GM18498 (cell line): ENCODE results near the gene FNDC3B.

Experiments
- ATAC-seq: cut with Tn5 transposase; IDR thresholded peaks from one replicate; pipeline ENCODE4 v1.9.1; 2021; ENCODE audit warnings: mild to moderate bottlenecking, moderate library complexity; ENCODE audit not compliant: unreplicated experiment

FNDC3B gene

DNA sequence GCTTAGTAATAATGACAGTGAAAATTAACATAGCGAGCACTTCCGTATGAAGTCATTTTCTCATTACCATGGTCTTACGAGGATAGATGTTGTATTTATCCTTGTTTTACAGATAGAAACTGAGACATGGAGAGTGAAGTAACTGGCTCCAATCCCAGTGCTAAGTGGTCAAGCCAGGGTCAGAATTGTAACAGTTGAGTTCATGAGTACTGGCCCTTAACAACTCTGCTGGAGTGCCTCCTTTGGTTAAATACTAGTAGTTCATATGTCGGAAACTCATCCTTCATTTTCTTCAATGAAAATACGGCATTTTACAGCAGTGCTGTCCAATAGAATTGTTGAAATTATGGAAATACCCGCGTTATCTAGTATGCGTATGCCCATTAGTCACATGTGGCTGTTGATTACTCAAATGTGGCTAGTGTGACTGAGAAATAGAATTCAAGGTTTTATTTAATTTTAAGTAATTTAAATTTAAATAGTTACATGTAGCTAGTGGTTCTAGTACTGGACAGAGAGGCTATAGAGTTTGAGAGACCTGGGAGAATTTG is 32.5 kb downstream of the FNDC3B start:
- no peak for ATAC-seq

DNA sequence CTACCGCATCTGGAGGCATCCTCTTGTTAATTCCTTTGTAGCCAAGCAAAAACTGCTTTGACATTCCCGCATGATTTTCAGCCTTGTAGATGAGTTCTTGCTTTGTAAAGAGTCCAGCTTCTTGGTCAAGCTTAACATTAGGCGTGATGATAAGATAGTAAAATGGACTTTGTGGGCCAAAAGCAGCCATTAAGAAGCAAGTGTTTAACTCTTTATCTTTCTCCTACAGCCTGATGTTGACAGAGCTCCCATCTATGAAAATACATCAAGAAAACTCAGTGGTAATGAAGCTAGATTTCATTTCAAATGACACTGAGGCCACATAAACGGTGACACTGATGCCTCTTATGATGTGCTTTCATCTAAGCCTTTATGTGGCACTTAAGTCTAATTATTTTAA is 33.2 kb downstream of the FNDC3B start:
- no peak for ATAC-seq

DNA sequence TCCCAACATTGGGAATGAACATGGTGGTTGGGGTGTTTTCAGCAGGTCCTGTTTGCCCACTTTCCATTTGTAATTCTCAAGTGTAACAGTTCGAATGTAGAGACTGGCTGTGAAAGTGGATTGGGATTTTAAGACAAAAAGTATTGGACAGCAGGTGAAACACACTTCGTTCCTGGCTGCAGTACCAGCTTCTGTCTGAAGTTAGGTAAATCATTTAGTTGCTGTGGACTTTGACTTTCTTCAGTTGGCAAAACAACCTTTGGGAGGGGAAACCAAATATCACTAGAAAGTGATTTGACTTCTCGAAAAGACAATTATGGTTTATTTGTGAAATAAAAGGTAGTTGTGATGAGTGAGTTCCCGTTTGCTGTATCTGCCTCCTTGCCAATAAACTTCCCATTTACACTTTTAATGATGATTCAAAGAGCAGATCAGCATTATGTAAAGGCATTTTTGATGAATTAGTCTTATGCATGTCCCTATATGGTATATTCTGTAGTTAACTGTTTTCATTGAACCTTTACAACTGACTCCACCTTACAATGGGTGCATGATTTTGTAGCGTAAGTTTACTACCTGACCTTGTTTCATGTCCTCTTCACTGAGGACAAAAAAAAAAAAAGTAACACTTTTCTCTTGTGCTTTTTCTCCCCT is 34.0 kb downstream of the FNDC3B start:
- no peak for ATAC-seq

DNA sequence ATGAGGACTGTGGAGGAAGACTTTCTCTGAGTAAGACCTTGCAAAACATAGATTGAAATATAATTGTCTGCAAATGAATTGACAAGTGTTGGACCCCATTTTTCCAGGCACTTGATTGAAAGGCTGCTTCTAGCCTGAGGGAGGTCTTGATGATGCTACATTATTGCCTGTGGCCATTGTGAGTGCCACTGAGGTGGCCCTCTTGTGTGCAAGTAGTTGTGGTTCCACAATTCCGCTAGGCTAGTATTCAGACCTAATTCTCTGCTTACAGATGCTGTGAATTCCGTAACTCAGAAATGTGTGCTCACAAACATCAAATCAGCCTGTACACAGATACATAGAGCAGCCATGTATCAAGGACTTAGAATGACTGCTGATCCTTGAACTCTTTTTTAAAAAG is 34.7 kb downstream of the FNDC3B start:
- no peak for ATAC-seq

DNA sequence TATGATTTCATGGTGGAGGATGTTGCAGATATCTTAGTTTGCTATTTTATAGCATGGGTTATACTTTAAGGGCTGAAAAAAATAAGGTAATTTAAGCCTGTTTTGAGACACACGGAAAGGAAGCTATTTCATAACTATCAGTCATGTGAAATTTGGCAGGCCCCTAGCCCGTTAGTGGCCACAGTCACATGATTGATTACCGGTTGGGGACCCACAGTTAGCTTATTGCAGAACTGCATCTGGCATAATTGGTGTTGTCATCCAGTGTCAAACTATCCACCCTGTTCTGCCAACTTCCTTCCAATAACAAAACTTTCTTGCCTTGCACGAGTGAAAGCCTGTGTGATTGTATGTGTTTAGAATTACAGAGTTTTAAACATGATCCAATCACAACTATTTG is 35.2 kb downstream of the FNDC3B start:
- no peak for ATAC-seq

DNA sequence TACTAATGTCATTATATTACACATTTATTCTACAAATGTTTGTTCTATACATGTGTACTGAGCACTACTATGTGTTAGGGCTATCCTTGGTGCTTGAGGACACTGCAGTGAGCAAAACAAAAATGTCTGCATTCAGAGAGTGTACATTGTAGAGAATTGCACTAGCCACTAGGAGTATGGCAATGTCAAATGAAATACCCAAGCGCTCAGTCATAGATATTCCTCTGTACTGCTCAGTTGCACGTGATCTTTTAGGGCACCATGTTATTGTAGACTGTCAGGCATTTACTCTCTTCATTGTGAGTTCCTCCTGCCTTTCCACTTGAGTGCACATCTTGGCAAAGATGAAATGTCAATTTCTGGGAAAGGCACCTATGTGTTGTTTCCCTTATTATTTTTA is 36.8 kb downstream of the FNDC3B start:
- no peak for ATAC-seq

DNA sequence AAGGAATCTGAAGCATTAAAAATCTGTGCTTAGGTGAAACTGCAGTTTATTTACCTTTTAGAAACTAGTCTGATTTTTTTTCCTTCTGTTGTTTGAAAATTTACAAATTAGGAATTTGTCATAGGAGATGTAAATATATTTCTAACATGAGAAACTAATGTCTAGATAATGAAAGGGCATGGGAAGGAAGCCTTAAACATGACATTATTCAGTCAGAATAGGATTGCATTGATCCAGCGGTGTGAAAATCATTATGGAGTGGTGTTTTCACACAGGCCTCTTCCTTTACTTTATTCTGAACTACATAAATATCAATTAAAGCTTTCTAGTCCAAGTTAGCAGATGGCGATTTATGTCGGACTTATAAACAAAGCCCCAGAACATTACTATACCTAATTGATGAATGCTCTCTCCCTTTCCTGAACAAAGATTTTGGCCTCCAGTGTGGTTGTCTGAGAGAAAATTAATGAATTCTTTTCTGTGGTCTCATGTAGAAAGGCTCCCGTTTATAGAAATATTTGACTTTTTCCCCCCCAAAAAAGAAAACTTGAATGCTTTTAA is 37.9 kb downstream of the FNDC3B start:
- ATAC-seq: no peak

DNA sequence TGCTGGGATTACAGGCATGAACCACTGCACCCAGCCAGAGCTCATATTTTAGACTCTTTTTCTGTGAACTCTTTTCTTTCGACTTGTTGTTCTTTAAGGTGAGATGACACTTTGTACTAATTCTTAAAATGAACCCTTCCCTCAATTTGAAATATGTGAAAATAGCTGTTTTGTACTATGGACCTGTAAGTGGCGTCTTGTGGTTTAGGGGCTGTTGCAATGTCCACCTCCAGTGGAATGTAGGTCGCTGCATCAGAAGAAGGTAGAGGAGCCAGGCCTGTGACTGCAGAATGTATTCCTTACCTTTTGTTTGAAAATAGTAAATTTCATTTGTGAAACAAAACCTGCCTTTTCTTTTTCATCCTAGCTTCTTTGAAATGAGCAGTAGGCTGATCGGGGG is 38.9 kb downstream of the FNDC3B start:
- ATAC-seq: no peak

DNA sequence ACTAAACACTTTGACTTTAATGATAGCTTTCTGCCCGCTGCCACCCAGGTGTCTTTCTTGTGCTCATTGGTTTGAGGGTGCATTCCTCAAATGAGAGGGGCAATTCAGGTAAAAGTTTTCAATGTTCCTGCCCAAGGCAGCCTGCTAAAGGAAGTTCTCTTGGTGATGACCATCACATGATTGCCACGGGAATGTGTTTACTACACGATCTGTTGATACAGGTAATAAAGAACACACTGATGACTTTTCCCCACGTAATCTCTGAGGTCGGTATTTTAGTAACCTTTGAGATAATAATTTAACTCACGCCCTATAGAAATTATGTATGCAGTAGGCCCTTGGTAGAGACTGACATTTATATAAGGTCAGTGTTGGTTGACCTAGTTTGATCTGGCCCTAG is 39.3 kb downstream of the FNDC3B start:
- no peak for ATAC-seq

DNA sequence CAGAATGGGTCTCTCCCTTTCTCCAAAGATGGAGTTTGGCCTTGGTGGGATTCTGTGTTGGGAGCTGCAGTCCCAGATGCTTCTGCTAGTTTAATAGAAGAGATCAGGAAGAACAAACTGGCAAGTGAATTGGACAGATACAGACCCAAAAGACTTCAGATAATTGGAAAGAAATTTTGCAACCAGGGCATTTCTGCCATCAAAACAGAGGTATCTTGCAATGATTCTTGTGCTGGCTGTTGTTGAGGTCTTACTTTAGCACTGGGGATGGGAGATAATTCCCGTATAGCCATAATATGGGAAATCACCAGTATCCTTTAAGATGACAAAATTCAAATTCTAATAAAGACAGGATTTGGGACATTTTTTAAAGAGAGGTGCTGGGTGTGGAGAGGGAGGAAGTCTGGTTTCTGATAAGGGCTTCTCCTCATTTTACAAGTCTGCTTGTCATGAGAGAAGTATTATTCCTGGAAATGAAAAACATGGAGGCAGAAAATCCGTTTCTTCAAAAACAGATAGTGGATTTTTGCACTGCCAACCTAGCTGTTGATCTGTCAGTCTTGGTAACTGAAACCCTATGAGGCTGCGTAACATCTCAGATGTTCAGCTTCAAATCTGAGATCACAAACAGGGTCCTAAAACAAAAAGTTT is 40.1 kb downstream of the FNDC3B start:
- ATAC-seq: no peak

DNA sequence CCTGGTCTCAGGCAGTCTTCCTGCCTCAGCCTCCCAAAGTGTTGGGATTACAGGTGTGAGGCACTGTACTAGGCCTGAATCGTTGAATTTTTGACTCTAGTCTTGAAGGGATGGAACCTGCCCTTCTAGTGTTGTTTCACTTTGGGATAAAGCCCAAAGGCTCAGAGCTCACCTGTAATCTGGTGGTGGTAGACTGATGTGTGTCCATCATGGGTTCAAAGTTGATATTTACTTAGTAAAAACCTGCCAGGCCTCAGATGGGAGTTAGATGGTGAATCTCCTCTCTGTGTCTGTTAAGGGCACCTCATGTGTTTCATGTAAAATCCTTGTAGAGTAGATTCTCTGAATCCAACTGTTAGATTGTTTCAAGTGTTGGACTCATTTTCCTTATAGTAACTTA is 41.1 kb downstream of the FNDC3B start:
- no peak for ATAC-seq

DNA sequence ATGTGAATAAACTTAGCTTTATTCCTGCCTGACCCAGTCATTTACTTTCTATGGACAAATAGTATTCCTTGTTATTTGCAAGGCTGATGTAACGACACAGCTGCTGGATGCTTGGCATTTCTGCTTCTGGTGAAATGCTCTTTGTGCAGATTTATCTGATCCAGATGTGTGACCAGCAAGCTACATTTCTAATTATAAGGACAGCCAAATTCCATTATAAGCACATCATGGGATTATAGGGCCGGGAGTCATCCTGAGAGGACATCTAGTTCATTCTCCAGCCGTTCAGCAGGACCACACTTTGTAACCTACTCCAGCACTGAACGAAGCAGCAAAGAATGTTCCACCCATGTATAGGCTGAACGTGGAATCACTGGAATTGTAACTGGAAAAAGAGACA is 42.9 kb downstream of the FNDC3B start:
- no peak for ATAC-seq

DNA sequence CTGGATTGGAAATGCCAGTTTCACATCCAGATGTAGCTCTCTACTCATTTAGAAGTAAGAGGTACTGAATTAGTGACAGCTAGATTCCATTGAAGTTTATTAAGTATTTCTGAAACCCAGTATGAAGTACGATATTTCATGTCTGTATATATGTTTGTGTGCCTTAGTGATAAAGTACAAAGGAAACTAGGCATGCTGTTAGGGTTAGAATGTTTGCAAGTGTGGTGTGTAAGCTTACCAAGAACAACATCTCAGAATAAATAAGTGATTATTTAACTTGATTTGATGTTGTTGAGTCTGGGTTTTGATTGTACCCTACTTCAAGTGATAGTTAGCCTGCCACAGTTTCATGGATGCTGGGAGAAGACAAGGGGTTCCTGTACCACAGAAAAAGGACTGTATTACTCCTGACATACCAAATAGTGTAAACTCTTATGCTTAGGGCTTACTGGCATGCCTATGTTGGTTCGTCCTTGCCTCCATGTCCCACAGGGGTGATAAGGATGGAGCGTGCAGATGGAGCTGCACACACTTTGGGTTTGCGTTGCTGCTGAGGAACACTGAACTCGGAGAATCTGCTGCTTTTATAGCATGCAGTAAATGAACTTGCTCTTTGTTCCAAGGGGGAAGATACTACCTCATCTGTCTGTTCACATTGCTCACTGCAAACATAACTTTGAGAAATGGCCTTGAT is 43.6 kb downstream of the FNDC3B start:
- ATAC-seq: no peak

DNA sequence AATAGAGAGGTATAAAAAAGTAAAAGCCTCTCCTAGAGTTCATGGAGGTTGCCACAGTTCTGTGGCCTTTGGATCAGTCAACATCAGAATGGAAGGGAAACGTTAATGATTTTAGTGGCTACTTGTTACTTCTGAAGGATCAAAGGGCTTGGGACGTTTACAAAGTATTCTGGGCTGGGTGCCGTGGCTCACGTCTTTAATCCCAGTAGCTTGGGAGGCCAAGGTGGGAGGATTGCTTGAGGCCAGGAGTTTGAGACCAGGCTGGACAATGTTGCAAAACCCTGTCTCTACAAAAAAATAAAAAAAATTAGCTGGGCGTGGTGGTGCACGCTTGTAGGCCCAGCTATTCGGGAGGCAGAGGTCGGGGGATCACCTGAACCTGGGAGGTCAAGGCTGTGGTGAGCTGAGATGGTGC is 44.6 kb downstream of the FNDC3B start:
- ATAC-seq: no peak

DNA sequence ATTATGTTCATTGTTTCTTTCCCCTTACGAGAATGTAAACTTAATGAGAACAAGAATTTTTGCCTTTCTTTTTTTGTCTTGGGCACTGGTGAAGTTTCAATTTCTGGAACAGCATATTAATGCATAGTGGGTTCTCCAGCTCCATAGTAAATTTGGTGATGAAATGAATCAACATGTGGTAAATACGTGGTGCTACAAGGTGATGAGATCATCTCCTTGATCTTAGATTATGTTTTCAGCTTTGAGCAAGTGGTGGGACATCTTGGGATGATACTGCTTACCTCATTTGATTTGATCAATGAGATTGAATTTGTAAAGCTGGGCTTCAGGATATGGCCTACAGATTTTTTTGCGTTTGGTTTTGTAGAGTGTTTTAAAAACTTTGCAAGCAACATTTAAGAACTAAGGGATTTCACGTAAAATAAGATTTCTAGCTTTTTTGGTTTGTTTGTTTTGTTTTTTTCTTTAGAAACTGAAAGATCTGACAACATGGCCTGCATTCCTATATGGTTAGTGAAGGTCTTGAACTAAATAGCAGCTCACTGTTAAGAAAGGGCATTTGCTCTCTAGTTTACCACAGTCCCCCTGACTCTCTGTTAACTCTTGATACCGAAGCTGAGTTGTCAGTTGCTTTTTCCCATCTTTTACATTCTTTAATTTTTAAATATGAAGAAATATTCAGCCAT is 45.6 kb downstream of the FNDC3B start:
- no peak for ATAC-seq

DNA sequence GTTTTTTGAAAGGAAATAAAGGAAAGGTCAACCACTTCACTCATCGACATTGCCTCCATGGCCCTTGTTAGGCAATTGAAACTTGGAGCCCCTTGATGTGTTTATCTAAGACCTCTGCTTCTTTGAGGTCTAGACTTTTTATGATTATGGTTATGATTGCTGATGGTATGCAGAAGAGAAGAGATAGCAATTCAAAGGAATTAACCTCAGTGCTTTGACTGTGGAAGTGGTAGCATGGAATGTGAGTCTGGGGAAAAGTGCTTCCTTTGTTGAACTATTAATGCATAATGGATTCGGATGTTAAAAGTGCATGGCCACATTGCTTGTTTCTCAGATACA is 46.1 kb downstream of the FNDC3B start:
- ATAC-seq: no peak

DNA sequence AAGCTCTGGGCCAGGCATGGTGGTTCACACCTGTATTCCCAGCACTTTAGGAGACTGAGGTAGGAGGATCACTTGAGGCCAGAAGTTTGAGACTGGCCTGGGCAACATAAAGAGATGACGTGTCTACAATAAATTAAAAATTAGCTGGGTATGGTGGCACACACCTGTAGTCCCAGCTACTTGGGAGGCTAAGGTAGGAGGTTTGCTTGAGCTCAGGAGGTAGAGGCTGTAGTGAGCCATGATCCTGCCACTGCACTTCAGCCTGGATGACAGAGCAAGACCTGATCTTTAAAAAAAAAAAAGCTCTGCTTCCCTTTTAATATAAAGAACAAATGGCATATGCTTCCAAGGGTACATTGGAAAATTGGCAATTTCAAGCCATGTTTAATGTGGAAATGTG is 46.7 kb downstream of the FNDC3B start:
- ATAC-seq: no peak

DNA sequence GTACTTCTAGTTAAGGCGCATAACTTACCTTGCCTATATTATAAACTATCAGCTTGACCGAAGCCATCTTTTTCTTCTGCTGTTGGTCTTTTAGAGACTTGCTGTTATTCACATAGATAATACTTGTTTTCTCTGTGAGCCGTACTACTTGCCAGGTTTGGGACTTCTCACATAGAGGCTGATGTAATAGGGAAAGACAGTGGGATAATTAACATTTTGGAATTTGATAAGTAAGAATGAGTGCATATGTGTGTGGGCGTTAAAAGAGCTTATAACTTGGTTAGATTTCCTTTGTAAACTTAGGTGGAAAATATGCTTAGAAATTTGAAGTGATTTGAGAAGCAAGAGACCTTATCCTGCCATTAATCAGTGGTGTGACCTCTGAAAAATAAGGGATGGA is 47.8 kb downstream of the FNDC3B start:
- no peak for ATAC-seq

DNA sequence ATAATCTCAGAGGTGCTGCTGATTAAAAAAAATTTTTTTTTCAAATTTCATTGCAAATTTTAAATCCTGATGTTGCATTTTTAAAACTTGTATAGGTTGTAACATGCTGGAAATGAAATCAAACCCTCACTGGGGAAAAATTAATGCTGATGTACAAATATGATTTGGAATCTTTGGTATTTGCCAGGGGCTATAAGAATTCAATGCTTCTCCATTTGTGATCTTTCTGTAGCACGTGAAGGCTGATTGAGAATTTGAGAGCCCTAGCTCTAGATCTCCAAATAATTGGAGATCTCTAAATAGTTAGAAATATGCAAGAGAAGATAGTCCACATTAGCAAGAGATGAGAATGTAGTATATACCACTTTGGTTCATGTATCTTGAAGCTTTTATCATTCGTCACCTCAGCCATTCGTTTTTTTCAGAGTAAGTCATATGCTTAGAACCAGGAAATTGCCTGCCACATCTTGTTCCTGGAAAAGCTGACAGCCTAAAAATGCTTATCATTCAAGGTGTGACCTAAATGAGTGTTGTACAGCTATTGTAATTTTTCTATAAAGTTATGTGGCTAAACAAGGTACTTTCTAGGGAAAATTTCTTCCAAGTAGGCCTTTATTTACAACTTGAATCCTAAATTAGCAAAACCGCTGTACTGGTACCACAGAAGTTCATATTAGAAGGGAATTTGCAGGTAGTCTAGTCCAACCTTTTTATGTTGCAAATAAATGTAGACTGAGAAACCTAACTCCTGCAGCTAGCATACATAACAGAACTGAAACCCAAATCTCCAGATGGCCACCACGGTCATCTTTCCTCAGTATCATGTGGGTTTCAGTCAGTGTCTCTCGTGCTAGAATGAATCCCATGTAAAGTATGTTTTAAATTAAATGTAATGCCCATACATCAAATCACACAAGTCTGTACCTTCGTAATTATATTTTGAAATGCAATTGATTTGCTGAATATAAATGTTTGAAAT is 48.5 kb downstream of the FNDC3B start:
- peak; percentile 80 for ATAC-seq

DNA sequence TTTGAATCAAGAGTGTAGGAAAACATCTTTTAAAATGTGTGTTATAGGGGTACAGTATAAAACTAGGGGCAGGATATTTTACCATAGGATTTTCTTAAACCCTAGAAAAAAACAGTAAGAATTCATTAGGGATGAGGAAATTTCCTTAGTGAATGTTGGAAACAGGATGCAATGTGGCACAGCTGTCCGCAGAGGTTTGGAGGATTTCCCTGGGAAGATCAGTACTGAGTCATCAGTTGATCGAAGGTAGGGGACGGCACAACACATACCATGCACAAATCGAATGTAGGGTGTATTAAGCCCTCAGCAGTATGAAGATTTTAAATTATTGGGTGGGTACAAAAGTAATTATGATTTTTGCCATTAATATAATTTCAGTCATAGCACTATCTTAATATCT is 49.9 kb downstream of the FNDC3B start:
- ATAC-seq: no peak
